Dermis microvascular lymphatic vessel endothelial cell (primary cell): ENCODE results near the gene KIAA2012. TPM values are rescaled to one million over a fixed set of nuclear protein-coding genes. Genes with fewer than 3 reads are reported as not detected.

Experiments
- DNase-seq, 2 donors: peaks; one replicate each; pipeline versions ENCODE4 v3.0.0 to v3.0.0-alpha.2; 2010; ENCODE audit warnings: low read depth in 2 of 2
- total RNA-seq: library from RNA; depleted of rRNA; stranded (reverse); fragments of >200 nt; gene quantifications from 2 replicates; pipeline ENCODE4 v1.2.1, GENCODE V29; 2014

KIAA2012 gene
- not detected in 2 replicates for total RNA-seq

DNA sequence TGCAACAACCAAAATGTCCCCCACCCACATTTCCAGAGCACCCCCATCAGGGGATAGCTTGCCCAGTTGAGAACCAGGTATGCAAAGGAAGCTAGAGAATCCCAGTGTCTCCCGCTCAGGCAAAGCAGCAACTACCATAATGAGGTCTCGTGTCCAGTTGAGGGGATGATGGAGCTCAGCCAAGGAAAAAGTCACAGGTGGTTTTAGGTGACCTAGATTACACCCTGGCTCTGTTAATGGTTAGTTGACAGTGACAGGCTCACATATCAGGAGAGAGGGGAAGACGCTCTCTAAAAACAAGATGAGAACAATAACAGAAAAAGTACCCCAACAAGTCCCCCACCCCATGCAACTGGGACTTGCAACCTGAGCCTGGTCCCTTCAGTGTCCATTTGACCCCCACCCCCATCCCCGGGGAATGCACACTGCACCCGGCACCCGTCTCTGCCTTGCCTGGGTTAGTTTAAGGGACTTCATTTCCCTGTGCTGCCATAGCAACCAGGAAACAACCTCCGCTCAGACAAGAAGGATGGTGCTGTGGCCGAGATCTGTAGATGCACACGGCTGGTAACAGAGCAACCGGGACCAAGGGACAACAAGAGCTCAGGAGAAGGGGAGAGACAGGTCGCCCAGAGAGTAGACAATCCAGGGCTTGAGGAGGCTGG lies at the start of gene KIAA2012:
Gene KIAA2012, plus strand, starts transcription at position 519 of the 665 bp plus-strand sequence. CDS start 373 bp downstream, outside the sequence.
- DNase-seq = no peak

DNA sequence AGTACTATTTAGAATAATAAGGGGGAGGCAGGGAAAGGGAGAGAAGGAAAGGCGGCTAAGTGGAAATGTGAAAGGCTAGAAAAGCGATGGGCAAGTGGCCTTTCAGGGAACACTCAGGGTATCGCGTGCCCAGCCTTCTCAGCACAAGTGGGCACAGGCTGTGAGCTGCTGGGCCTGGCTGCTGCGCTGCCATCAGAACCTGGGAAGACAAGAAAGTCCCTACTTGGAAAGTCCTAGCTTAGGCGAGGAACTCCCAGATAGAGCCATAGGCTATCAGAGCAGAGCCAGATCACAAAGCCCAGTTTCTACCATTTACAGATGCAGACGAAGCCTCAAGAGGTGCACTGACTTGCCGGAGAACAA lies 49.2 kb upstream of the KIAA2012 start:
- DNase-seq = no peak

DNA sequence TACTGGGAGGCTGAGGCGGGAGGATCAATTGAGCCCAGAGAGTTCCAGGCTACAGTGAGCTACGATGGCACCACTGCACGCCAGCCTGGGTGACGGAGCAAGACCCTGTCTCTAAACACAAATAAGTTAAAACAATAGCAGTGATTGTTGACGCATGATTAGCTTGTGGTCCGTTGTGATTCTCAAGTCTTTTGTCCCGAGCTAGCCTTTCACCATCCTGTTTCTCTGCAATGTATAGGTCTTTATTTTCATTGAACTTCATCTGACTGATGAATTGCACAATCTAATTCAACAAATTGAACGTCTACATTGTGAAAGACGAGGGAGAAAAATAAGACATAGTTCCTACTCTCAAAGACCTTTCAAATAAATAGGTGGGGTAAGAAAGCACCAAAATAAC lies 48.2 kb upstream of the KIAA2012 start:
- DNase-seq = no peak

DNA sequence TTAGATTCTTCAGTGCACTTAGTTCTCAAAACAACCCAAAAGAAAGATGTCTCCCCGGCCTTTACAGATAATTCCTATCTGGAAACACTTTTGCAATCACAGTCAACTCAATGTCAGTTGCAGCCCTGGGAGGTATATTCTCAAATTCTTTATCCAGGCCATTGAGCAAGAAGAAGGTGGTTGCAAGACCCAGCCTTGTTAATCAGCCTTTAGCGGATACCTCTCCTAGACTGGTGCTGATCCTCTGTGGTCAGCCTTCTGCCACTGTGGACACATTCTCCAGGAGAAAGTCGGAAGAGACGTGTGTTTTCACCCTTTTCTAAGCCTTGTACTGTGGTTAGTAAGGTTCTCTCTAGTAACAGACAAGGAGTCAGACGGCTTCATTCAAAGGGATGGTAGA lies 47.2 kb upstream of the KIAA2012 start:
- DNase-seq = no peak

DNA sequence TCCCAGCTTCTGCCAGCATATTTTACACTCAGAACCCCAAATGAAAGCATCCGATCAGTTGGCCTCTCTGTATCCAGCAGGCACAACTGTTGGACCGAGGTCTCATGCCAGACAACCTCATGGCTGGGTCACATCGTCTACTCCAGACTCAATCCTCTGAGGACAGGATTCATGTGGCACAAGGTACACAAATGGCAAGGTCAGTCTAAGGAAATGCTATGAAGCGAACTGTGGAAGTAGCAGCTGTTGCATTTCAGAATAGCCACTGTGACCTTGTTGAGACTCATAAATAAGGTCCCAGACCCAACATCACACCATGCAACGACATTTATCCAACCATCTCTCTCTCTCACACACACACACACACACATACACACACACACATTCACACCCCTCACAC lies 46.5 kb upstream of the KIAA2012 start:
- no peak for DNase-seq

DNA sequence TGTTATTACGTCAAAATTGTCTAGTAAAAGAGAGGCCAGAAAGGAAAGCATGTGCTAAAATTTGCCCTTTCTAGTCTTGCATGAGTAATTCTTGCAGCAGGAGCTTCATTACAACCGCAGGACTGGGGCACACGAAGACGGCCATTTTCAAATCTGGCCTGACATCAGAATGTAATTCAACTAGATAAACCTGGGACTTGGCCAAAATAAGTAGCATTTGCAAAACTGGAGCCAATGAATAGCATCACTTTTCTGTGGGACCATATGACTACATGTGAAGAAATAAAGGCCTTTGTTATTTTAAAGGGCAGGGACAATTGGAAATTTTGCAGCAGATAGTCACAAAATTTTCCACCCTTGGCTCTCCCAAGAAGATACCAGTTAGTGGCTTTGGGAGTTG lies 42.4 kb upstream of the KIAA2012 start:
- no peak for DNase-seq

DNA sequence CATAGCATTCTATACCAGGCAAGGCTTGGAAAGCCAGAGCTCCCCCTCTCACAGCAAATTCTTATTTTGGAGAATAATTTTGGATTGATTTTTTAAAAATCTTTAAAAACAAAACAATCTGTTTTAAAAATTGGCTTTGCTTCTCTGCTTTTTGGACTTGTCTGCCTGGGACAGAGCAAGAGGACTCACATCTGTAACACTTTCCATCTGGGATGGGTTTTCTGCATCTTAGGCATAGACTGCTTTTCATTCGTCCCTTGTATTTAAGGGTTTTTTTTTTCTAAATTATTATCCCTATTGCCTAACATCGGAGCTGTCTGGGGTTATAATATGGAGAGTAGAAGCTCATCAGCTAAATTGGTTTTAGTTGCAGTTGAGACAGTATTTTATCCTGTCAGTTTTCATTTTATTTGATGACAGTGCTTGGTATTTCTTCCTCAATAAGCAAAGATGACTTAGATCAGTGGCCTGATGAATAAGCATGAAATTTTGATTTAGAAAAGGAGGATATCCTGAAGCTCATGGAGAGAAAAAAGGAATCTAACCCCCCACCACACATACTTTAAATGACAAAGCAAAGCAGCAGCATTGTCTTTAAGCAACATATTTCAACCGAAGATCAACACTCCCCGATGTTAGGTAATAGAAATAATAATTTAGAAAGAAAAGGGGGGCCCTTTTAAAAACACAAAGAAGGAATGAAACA lies 41.7 kb upstream of the KIAA2012 start:
- no peak for DNase-seq

DNA sequence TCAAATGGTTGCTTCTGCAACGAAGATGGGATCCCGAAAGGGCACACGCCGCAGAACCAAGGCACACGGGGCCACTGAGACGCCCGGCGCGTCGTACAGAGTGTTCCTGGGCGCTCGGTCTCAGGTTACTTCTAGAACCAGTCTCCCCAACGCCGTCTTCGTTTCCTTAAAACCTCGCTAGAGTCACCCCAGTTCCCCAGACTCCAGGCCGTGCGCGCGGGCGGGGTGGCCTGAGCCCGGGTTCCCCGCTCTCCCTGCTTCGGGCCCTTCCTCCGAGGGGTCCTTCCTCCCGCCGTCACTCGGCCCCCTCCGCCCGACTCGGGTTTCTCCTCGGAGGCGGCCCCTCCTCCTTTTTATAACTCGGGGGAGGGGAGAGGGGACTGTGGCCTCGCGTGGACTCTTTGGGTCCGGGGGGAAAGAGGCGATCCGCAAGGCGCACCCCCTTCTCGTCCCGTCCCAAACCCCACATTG lies 40.2 kb upstream of the KIAA2012 start:
- DNase-seq = peak in 1 of 2 donors; percentile 0

DNA sequence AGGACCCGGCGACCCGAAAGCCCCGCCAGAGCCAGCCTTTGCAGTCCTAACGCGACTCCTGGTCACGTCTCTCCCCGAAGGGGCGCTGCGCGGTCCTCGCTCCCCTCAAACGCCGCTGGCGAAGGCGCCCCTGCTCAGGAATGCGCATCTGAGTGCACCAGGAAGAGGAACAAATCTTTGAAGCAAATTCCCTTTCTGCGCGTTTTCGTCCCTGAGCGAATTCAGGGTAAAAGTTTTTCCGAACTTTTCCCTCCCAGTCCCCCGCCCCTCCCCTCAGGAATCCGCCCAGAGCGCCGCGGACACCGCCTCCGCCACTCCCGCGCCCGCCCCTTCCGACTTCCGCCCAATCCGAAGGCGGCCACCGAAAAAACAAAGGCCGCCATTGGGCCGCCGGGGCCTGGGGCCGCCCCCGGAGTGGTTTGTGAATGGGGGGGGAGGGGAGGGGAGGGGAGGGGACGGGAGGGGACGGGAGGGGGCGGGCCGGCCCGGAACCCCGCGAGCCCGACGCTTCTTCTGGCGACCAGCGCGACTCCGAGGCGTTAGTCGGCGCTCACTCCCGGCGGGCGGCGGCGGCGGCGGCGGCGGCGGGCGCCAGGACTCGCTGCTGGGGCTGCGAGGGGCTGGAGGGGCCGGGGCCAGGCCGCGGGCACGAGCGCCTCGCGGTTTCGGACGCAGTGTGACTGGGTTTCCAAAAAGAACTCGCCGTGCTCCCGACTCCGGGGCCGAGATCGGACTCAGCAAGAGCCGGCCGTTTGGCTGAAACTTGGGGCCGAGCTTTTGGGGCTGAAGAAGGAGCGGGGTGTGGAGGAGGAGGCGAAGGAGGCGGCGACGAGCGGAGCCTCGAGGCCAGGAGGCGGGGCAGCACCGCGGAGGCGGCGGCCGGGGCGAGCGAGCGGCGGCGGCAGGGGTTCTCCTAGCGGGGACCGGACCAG lies 39.5 kb upstream of the KIAA2012 start, which contains the start of gene FZD7:
Gene FZD7, plus strand, starts transcription at position 539 of the 932 bp plus-strand sequence. CDS start 793 bp downstream, outside the sequence.
- DNase-seq = peak; percentile 53 to 81

DNA sequence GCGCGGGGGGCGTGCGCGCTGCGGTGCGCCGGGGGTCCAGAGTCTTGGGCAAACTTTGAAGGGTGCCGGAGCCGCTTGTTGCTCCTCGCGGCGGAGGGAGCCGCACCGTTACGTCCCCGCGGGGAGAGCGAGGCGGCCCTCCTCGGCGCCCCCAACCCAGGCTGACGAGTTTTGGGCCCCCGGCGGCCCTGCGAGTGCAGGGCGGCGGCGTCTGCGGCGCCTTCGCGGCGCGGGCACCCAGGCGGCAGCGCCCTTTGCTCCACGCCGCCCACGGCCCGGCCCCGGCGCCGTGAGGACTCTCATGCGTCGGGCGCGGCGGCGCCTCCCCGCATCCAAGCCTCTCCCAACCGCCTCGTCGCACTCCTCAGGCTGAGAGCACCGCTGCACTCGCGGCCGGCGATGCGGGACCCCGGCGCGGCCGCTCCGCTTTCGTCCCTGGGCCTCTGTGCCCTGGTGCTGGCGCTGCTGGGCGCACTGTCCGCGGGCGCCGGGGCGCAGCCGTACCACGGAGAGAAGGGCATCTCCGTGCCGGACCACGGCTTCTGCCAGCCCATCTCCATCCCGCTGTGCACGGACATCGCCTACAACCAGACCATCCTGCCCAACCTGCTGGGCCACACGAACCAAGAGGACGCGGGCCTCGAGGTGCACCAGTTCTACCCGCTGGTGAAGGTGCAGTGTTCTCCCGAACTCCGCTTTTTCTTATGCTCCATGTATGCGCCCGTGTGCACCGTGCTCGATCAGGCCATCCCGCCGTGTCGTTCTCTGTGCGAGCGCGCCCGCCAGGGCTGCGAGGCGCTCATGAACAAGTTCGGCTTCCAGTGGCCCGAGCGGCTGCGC lies 38.6 kb upstream of the KIAA2012 start:
- DNase-seq = peak in 1 of 2 donors; percentile 15

DNA sequence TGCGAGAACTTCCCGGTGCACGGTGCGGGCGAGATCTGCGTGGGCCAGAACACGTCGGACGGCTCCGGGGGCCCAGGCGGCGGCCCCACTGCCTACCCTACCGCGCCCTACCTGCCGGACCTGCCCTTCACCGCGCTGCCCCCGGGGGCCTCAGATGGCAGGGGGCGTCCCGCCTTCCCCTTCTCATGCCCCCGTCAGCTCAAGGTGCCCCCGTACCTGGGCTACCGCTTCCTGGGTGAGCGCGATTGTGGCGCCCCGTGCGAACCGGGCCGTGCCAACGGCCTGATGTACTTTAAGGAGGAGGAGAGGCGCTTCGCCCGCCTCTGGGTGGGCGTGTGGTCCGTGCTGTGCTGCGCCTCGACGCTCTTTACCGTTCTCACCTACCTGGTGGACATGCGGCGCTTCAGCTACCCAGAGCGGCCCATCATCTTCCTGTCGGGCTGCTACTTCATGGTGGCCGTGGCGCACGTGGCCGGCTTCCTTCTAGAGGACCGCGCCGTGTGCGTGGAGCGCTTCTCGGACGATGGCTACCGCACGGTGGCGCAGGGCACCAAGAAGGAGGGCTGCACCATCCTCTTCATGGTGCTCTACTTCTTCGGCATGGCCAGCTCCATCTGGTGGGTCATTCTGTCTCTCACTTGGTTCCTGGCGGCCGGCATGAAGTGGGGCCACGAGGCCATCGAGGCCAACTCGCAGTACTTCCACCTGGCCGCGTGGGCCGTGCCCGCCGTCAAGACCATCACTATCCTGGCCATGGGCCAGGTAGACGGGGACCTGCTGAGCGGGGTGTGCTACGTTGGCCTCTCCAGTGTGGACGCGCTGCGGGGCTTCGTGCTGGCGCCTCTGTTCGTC lies 37.7 kb upstream of the KIAA2012 start:
- peak in 1 of 2 donors; percentile 23 for DNase-seq

DNA sequence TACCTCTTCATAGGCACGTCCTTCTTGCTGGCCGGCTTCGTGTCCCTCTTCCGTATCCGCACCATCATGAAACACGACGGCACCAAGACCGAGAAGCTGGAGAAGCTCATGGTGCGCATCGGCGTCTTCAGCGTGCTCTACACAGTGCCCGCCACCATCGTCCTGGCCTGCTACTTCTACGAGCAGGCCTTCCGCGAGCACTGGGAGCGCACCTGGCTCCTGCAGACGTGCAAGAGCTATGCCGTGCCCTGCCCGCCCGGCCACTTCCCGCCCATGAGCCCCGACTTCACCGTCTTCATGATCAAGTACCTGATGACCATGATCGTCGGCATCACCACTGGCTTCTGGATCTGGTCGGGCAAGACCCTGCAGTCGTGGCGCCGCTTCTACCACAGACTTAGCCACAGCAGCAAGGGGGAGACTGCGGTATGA lies 37.1 kb upstream of the KIAA2012 start:
- DNase-seq = no peak

DNA sequence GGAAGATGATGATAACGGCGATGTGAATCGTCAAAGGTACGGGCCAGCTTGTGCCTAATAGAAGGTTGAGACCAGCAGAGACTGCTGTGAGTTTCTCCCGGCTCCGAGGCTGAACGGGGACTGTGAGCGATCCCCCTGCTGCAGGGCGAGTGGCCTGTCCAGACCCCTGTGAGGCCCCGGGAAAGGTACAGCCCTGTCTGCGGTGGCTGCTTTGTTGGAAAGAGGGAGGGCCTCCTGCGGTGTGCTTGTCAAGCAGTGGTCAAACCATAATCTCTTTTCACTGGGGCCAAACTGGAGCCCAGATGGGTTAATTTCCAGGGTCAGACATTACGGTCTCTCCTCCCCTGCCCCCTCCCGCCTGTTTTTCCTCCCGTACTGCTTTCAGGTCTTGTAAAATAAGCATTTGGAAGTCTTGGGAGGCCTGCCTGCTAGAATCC lies 36.4 kb upstream of the KIAA2012 start:
- no peak for DNase-seq

DNA sequence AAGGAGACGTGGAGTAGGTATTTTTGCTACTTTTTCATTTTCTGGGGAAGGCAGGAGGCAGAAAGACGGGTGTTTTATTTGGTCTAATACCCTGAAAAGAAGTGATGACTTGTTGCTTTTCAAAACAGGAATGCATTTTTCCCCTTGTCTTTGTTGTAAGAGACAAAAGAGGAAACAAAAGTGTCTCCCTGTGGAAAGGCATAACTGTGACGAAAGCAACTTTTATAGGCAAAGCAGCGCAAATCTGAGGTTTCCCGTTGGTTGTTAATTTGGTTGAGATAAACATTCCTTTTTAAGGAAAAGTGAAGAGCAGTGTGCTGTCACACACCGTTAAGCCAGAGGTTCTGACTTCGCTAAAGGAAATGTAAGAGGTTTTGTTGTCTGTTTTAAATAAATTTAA lies 36.0 kb upstream of the KIAA2012 start:
- no peak for DNase-seq

DNA sequence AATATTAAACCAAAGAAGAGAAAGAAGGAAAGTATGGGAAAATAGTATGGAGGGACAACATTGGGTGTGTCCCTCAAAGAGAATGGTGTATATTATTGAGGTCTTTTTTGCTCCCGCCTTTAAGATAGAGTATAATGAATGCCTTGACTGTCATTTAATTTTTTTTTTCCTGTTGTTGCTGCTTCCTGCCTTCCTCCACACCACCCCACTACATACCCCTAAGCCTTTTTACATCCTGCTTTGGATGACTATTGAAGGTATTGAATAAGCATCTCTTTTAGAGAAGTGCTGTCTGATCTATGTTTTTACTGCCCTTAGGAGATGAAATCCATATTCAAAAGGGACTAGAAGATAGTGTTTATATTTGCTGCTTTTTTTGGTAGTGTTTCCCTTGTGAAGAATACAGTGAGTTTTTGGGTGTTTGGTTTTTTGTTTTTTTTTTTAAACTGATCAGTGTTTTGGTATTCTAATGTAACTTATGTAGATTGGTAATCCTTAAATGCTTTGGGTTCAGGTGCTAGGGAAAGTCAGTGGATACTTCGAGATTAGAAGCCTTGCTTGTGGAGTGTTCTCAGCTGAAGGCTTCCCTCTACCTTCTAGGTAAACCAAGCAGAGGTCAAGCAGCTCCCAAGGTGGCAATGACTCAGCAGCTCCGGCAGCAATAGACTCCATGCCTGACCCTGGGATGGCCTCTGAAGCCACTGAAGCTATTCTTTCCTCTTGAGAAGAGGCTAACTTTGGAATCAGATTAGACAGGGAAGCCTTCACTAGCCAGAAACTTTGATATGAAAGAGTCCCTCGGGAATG lies 34.4 kb upstream of the KIAA2012 start:
- DNase-seq = no peak

DNA sequence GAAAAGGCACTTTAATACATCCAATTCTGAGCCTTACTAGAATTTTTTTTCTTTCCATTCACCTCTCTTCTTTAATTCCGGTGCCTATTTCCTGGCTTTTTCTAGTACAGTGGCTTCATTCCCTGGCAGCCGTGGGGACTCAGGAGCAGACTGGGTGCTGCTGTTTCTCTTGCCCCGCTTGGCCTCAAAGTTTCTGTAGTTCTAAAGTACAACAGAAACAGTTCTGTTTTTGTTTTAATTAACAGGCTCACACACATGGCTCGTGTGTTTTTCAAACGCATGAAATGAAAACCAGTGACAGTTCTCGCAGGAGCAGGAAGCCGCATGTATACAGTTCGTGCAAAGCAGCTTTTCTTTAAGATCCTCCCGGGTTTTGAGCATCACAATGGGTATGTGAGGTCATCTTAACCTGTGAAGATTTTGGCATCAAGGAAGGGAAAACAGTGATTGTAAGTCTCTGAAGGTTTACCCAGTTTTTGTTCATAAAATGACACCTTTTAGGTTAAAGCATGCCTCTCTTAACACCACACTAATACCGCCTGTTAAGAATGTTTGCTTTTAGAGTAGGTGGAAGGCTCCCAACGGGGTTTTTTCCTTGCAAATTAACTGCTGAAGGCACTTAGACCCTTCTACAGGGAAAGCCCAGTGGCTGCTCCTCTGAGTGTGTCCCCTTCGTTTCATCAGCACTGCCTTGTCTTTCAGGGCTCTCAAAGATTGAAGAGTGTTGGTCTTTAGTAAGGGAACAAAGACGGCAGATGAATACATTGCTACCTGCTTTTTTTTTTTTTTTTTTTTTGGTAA lies 33.6 kb upstream of the KIAA2012 start:
- no peak for DNase-seq

DNA sequence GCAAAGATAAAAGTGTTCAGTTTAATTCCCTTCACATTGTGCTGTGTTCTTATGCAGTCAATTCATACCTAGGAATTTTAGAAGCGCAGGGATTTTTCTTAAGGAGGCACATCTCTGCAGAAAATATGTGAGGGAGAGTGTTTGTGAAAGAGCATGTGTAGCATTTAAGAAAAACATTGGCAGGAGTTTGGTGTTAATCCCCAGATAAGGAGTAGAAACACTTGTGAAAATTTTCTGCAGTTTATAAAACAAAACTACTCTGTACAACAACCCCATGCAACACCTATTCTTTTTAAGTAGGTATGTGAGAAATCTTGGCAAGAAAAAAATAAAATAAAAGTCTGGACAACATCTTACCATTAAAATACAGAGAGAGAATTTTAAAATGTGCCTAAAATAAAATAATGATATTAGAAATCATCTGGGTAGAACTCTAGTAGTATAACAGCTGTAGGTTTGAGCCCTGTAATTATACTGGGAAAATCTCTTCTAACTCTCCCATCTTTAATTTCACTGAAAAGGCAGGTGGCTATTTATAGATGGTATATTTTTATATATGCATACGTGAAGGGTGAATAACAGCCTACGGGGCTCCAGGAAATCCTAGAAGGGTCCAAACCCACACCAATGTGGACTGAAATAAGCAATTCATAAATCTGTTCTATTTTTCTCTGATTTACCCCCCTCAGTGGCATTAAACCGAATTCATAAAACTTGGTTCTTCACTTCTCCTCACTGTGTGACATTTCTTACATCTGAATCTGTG lies 32.8 kb upstream of the KIAA2012 start:
- DNase-seq = no peak
